Activated CD4-positive, alpha-beta T cell treated with anti-CD3 and anti-CD28 coated beads, Interleukin-2, amount 50 U/mL, for 4 hours (primary cell): ENCODE data around the gene CAPN8.

Experiments
- DNase-seq, 2 experiments: peaks; one replicate each; pipeline ENCODE4 v3.0.0-alpha.2; 2020

CAPN8 gene

GRCh38 chr1:223609977-223610376, 55.5 kb downstream of the CAPN8 start:
- DNase-seq = no peak

GRCh38 chr1:223609066-223609465, 56.4 kb downstream of the CAPN8 start:
- no peak for DNase-seq

GRCh38 chr1:223558512-223558911, 107.0 kb downstream of the CAPN8 start:
- DNase-seq = no peak

GRCh38 chr1:223557130-223557475, 108.4 kb downstream of the CAPN8 start:
- DNase-seq = no peak

GRCh38 chr1:223556414-223557129, 108.9 kb downstream of the CAPN8 start:
- DNase-seq = no peak

GRCh38 chr1:223553957-223554356, 111.5 kb downstream of the CAPN8 start:
- DNase-seq = no peak

GRCh38 chr1:223551610-223552009, 113.9 kb downstream of the CAPN8 start:
- no peak for DNase-seq

GRCh38 chr1:223549740-223550139, 115.8 kb downstream of the CAPN8 start:
- DNase-seq = no peak

- DNase-seq = no peak
Measured at GRCh38 chr1:223547316-223548114, 118.0 kb downstream of the CAPN8 start.

GRCh38 chr1:223545343-223545742, 120.2 kb downstream of the CAPN8 start:
- no peak for DNase-seq

GRCh38 chr1:223543560-223543959, 121.9 kb downstream of the CAPN8 start:
- DNase-seq = no peak

GRCh38 chr1:223542831-223543230, 122.7 kb downstream of the CAPN8 start:
- no peak for DNase-seq

GRCh38 chr1:223540485-223541106, 124.9 kb downstream of the CAPN8 start:
- DNase-seq = no peak

GRCh38 chr1:223539750-223540149, 125.8 kb downstream of the CAPN8 start:
- no peak for DNase-seq

GRCh38 chr1:223538981-223539380, 126.5 kb downstream of the CAPN8 start:
- DNase-seq = no peak

- DNase-seq = no peak
Measured at GRCh38 chr1:223535319-223535718, 130.2 kb downstream of the CAPN8 start.

- DNase-seq = no peak
Measured at GRCh38 chr1:223534677-223535076, 130.8 kb downstream of the CAPN8 start.

GRCh38 chr1:223533708-223534107, 131.8 kb downstream of the CAPN8 start:
- DNase-seq = no peak

GRCh38 chr1:223531742-223532341, 133.7 kb downstream of the CAPN8 start:
- DNase-seq = peak; percentile 34 to 40

GRCh38 chr1:223525957-223526356, 139.5 kb downstream of the CAPN8 start:
- no peak for DNase-seq

GRCh38 chr1:223525546-223525945, 140.0 kb downstream of the CAPN8 start:
- DNase-seq = no peak

- no peak for DNase-seq
Measured at GRCh38 chr1:223524930-223525451, 140.5 kb downstream of the CAPN8 start.

GRCh38 chr1:223521150-223521549, 144.4 kb downstream of the CAPN8 start:
- DNase-seq = no peak
